HUDEP-2 (cell line): ENCODE results near the gene QPCTL.
"Not testable (repeated sequence)": the region's sequence is repeated elsewhere in the genome, so short reads cannot be mapped to it uniquely, and the experiment has no call there.

Source experiments
- DNase-seq, 76 experiments: peaks; one replicate each; lab custom pipeline; 2025; ENCODE audit not compliant: unreplicated experiment in 76 of 76; lab: John Stamatoyannopoulos, UW

Gene QPCTL

DNA sequence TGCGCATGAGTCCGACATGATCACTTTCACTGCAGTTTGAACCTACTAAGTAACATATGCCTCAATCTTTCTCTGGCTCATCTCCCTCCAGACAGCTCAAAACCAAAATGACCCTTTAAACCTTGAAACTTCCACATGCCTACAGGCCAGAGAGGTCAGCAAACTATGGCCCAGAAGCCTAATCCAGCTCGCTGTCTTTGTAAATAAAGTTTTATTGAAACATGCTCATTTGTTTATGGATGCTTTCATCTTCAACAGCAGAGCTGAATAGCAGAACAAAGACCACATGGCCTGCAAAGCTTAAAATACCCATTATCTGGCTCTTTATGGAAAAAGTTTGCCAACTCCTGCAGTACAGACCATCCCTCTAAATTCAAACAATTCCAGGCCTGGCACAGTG is 22.7 kb downstream of the QPCTL start:
- no peak for DNase-seq

GRCh38 chr19:45716359-45717130 is 24.1 kb downstream of the QPCTL start:
- DNase-seq = peak in 4 of 76 experiments; percentile 29 to 55 (median 42)

- peak; percentile 61 to 100 (median 99) for DNase-seq
Observed at GRCh38 chr19:45717131-45717982, 24.9 kb downstream of the QPCTL start.

GRCh38 chr19:45717983-45718650 is 25.7 kb downstream of the QPCTL start:
- DNase-seq = no peak

DNA sequence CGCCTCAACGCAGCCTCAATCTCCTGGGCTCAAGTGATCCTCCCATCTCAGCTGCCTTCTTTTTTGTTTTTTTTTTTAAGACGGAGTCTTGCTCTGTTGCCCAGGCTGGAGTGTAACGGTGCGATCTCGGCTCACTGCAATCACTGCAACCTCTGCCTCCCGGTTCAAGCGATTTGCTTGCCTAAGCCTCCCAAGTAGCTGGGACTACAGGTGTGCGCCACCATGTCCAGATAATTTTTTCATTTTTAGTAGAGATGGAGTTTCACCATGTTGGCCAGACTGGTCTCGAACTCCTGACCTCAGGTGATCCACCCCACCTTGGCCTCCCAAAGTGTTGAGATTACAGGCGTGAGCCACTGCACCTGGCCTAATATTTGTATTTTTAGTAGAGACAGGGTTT is 27.6 kb downstream of the QPCTL start:
- not testable (repeated sequence) for DNase-seq

- DNase-seq = not testable (repeated sequence)
Observed at GRCh38 chr19:45728683-45729082, 36.2 kb downstream of the QPCTL start.

DNA sequence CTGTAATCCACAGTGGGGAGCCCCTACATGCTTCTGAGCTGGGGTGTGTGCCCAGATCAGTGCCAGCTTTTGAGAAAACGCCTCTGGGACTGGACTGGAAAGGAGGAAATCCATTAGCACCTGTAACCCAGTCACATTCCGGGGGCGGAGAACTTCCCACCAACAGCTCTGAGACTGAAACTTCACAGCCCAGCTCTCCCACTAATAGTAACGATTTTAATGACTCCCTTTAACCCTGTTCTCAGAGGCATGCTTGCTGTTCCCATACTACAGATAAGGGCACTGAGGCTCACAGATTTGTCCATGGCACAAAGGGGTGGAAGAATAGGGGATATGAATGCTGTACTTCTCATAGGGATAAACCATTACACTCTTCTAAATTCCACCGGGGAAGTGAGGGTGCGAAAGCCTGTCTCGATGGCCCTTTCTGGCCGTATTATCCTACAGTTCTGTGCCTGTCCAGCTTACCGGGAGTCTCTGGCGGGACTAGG is 37.4 kb downstream of the QPCTL start:
- DNase-seq = peak in 1 of 76 experiments; percentile 21

DNA sequence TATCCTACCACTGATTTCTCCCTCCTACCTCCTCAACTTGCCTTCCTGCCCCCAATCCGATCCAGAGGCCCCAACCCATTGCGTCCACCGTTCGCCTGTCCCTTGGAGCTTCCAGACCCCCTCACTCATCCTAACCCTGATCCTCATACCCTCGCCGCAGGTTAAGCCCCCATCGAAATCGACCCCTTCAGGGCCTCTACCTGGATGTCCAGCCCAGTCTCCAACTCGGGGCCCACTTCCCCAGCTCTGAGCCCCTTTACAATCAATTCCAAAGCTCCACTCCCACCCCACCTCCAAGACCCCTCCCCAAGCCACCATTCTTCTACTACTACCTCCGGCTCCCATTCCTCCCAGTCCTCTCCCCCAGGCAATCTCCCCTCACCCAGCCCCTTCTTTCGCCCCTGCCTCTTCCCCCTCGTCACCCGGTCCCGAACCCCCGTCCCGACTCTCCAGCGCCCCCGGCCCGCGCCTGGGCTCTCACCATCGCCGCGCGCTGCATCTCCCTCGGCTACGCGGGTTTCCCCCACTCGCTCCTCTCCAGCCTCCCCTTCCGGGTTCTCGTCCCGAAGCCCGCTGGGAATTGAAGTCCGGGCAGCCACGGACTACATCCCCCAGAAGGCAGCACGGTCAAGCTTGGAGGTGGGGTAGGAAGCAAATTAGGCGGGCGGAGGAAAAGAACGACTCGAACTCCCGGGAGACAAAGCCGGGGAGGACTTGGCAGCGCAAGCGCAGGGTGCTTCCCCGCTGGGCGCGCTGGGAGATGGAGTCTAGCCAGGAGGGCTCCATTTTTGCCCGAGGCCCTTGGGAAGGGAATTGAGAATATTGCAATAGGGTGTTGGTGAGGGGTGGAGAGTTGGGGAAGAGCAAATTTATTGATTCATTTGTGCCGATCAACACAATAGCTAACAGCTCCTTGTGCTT is 38.2 kb downstream of the QPCTL start, which contains the start of gene FBXO46:
Gene FBXO46, minus strand, starts transcription at position 529 of the 921 bp plus-strand sequence. CDS start 17,401 bp downstream, outside the sequence.
- peak; percentile 37 to 99 (median 98) for DNase-seq

DNA sequence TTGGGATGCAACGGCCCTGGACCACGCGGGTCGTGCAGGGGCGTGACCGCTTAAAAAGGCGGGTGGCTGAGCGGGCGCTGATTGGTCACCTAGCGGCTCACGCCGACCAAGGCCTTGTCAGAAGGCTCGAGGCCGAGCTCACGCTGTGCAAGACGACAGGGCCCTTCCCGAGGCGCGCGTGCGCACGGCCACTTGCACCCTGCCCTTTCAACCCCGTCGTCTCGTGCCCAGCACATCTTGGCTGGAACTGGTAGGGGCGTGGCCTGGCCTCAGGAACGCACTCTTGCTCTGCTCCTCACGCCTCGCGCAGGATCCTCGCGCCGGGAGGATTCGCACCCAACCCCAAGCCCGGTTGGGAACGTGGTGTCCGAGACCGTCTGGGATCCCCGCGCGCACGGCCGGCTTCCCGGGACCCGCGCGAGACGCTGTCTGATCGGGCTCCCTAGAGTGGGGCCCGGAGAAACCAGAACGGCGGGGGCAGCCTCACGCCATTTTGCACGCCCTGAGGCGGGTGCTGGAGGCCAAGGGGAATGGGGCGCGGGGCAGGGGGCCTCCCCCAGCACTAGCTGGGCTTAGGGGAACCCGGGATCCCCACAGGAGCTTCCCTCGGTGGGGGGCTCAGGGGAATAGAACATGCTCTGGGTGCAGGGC is 40.8 kb downstream of the QPCTL start, which contains the start of gene MEIOSIN:
Gene MEIOSIN, plus strand, starts transcription at position 280 of the 651 bp plus-strand sequence. CDS start 1,938 bp downstream, outside the sequence.
- no peak for DNase-seq

DNA sequence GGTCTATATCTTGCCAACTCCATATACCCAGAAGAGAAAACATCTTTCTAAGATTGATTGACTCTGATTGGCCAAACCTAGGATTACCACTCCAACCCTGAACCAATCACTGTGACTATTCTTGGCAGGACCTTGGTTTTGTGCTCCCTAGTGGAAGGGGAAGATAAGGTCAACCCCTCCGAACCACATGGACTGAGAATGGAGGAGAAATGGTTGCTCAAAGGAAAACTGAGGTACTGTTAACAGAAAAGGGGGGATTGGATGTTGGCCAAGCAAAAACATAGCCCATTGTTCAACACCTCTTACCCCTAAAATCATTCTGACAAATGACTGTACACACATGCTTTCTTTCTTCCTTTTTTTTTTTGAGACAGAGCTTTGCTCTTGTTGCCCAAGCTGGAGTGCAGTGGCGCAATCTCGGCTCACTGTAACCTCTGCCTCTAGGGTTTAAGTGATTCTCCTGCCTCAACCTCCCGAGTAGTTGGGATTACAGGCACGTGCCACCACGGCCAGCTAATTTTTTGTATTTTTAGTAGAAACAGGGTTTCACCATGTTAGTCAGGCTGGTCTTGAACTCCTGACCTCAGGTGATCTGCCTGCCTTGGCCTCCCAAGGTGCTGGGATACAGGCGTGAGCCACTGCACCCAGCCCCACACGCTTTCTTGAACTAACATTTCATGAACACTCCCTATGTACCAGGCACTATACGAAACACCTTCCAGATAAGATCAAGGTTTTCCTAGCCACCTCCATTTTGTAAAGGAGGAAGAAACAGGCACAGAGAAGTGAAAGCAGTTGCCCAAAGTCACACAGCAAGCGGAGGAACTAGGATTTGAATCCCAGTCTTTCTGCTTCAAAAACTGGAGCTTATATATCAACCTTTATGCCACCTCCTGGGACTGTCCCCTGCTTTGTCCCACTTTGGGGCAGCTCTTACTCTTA is 47.3 kb downstream of the QPCTL start:
- DNase-seq = peak in 11 of 76 experiments; percentile 17 to 53 (median 27)

GRCh38 chr19:45742969-45743368 is 50.5 kb downstream of the QPCTL start:
- no peak for DNase-seq

GRCh38 chr19:45745606-45746005 is 53.1 kb downstream of the QPCTL start:
- no peak for DNase-seq

DNA sequence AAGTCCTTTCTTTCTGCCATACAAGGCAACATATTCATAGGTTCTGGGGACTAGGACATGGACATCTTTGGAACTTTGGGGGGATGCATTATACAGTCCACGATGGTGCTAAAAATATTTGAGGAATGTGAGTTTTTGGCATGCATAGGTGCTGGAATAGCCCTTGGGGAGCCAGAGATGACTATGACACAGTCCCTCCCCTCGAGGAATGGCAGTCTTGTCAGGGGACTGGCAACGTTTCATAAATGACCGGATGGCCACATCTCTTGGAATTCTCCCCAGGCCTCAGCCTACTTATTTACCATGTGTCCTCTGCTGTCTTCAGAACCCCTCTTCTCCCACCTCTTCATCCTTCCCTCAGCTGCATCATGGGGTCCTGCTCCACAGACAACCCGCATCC is 54.4 kb downstream of the QPCTL start:
- DNase-seq = no peak

- no peak for DNase-seq
Observed at GRCh38 chr19:45747513-45747912, 55.0 kb downstream of the QPCTL start.

GRCh38 chr19:45751483-45751882 is 59.0 kb downstream of the QPCTL start:
- DNase-seq = not testable (repeated sequence)

GRCh38 chr19:45752639-45753038 is 60.2 kb downstream of the QPCTL start:
- DNase-seq = no peak

DNA sequence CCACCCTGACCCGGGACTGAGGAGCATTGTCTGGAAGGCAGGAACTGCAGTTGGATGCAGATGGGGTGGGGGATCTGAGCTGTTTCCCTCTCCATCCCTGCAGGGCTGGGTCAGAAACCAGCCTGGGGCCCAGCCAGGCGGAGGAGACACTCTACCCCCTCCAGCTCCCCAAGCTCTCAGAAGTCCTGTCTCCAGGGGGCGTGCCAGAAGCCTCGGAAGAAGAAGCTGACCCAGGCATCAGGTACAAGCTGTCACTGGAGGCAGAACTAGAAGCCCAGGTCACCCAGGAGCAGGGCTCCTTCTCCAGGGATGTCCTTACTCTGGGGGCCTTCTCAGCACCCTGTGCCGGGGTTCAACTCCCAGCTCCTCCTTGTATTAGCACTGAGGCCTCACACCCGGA is 61.1 kb downstream of the QPCTL start:
- peak in 22 of 76 experiments; percentile 7 to 56 (median 30) for DNase-seq
